NCI-H2196 (cell line): ENCODE data around the gene FER1L5.

ENCODE experiments used
- DNase-seq: peaks from one replicate; lab custom pipeline; 2025; ENCODE audit not compliant: unreplicated experiment; lab: John Stamatoyannopoulos, UW

The FER1L5 gene

DNA sequence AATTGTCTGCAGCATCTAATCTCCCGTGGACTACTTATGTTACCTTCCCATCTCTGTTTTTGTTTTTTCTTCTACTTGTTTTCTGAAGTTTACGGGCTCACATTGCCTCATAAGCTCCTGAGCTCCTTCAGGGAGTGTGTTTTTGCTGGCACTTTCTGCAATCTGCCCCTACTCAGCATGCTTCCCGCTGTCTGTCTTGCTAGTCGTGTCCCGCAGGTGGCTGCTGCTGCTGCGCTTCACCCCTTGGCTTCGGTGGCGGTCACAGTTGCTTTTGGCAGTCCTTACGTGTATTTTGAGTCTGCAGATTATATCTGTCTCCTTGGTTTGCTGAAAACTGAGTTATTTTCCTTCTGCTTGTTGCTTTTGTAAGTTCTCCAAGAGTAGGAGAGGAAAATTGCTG lies 37.3 kb downstream of the FER1L5 start:
- DNase-seq, result no peak

DNA sequence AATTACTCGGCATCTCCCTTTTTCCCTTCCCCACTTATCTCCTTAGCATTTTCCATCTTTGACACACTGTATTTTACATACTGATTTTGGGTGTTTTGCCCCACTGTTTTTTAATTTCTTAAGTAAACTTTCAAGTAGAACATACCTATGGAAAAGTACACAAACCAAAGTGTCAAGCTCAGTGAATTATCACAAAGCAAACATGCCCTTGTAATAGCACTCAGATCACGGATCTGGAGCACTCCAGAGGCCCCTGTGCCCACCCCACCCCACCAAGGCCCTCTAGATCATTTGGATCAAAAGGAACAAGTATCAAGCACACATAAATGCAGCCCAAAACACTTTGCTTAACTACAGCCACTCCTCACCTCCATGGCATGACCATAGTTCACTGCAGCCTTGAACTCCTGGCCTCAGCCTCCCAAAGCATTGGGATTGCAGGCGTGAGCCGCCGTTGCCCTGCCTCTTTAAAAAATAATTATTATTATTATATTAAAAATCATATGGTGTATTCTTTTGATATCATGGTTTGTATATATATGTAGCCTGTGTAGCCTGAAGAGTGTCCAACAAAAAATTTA lies 38.1 kb downstream of the FER1L5 start:
- DNase-seq, result no peak

DNA sequence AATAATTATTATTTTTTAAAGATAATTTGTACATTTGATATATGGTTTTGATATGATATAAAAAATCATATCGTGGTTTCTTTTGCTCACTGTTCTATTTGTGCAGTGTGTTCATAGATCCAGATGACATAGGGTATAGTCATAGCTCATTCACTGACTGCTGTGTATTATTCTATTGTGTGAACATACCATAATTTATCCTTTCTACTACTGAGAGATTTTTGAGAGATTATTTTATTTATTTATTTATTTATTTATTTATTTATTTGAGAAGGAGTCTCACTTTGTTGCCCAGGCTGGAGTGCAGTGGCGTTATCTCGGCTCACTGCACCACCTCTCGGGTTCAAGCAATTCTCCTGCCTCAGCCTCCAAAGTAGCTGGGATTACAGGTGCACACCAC lies 39.0 kb downstream of the FER1L5 start:
- no peak for DNase-seq

DNA sequence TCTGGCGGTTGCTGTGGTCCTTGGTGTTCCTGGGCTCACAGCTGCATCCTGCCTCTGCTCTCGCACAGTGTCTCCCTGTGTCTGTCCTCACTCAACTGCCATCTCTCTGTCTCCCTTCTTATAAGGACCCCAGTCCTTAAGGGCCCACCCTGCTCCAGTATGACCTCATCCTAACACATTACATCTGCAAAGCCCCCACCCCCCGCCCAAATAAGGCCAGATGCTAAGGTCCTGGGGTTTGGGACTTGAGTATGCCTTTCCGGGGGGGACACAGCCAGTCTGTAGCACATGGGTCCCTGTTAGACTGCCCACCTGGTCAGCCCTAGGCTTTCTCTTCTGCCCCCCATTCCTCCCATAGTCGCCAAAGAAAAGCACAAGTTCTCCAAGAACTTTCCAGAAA lies 40.7 kb downstream of the FER1L5 start:
- no peak for DNase-seq

DNA sequence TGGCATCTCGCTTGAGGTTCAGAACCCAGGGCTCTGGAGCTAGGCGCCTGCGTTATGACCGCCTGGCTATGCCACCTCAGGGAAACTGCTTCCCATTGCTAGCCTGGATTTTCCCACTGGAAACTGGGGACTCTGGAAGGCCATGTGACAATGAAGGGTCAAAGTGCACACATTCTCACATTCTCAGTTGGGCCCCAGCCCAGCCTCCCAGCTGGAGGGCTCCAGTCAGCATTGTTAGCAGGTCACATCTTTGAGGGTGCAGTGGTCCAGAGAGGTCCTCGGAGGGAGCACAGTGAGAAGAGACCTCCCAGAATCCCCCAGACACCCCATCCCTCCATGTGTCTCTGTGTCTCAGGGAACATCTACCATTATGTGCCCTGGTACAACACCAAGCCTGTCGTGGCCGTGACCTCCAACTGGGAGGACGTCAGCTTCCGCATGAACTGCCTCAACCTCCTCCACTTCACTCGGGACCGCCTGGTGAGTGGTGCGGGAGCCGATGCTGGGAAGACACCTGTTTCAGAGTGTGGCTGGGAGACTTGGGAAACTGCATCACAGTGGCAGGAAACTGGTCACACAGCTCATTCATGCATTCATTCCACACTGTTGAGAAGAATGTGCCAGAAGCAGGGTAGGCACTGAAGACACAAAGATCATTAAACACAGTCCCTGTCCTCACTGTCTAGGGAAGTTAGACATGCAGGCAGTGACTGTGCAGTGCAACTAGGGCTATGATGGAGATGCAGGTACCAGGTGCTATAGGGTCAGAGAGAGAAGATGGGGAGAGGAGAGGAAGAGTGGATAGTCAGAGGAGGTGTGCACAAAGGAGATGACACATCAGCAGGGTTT lies 41.6 kb downstream of the FER1L5 start:
- no peak for DNase-seq

DNA sequence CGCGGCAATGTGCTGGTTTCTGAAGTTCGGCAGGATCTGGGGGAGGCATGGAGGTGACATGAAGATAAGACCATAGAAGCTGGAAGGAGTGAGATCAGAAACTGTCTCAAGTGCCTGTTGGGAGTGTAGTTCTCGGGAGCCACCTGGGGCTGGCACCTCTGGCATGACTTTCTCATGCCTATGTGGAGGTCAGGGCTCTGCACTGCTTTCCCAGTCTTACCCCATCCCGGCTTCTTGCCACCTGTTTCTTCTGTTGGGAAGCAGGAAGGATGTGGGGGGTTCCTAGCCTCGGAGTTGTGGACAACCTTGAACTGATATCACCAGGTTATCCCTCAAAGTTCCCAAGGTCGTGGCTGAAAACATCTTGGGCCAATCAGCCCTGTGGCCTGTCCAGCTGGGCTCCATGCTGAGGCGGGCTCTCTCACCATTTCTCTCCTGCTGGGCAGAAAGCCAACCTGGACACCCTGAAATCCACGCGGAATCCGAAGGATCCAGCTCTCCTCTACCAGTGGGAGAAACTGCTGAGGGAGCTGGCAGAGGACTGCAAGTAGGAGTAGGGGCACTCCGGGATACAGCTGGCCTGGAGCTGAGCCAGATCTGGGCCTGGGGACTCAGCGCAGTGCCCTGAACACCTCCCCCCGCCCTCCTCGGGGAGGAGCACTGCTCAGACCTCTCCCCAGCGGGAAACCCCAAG lies 42.5 kb downstream of the FER1L5 start:
- no peak for DNase-seq

DNA sequence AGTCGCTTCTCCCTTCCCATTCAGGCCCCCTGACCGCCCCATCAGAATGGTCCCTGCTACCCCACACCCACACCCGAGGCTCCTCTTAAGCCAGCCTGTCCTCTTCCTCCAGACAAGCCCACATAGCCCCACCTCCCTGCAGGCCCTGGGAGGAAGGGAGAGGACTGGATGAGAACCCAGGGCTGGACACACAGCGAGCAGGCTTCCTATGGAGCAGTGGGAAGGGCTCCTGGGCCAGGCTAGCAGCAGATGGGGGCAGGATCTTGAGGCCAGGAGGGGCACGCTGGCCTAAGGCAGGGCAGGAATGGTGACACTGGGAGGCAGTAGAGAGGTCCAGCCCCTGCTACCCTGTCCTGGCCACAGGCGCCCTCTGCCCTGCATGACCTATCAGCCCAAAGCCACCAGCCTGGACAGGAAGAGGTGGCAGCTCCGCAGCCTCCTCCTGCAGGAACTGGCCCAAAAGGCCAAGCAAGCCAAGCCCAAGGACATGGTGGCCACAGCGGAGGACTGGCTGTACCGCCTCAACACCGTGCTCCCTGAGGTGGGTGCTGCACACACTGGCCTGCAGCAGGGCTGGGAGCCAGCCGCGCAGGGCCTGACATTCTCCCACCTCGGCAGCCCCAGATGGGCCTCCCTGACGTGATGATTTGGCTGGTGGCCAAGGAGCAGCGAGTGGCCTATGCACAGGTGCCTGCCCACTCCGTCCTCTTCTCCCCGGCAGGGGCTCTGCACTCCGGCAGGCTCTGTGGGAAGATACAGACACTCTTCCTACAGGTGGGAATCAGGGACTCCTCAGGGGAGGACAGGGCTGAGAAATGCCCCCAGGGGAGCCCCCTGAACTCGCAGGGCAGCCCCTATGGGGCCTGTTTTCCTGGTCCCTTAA lies 43.3 kb downstream of the FER1L5 start:
- DNase-seq, result no peak

DNA sequence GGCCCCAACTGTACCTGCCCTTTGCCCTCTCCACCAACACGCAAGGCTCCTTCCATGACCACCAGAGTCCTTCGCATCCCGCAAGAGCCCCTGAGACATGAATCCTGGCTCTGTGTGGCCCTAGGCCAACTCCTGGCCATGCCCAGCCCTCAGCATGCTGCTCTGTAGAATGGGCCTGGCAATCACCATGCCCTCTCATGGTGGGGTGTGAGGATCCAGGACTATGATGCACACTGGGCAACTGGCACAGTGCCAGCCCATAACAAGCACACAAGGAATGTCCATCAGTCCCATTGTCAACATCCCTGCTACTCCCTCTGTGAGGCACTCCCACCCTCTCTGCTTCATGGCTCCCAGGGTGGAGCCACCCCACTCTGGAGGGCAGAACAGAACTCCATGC lies 44.7 kb downstream of the FER1L5 start:
- DNase-seq, result no peak

DNA sequence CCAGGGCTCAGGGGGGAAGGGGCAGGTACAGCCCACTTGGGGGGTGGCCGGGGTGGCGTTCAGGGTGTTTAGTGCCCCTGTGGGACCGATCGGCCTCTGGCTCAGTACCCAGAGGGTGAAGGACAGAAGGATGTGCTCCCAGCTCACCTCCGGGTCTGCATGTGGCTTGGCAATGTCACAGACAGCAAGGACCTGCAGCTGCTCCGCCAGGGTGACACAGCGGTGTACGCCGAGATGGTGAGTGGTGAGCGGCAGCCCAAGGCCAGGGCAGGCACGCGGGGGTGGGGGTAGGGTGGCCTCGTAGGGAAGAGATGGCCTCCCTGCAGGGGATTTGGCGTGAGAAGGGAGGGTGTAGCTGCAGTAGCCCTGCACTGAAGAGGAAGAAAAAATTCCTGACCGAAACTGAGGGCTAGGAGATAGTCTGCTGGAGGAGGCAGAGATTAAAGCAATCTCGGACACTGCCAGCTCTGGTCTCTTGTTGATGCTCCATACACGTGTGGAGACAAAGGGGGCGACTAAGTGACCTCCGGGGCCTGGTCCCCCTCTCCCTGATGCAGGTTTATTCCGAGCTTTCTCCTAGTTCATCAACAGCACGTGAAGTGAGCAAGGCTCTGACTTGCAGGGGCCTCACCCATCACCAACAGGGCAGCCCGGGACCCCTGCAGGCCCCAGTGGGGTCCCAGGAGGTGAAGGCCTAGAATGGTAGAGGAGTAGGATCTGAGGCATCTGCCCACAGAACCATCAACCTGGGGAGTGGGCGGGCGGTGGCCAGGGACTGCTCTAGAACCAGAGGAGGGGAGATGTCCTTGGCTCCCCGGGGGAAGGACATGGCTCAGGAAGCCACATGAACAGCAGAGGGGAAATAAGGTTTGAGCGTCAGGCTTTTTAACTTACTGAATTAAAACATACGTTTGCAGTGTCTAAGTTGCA lies 45.4 kb downstream of the FER1L5 start:
- DNase-seq, result no peak

DNA sequence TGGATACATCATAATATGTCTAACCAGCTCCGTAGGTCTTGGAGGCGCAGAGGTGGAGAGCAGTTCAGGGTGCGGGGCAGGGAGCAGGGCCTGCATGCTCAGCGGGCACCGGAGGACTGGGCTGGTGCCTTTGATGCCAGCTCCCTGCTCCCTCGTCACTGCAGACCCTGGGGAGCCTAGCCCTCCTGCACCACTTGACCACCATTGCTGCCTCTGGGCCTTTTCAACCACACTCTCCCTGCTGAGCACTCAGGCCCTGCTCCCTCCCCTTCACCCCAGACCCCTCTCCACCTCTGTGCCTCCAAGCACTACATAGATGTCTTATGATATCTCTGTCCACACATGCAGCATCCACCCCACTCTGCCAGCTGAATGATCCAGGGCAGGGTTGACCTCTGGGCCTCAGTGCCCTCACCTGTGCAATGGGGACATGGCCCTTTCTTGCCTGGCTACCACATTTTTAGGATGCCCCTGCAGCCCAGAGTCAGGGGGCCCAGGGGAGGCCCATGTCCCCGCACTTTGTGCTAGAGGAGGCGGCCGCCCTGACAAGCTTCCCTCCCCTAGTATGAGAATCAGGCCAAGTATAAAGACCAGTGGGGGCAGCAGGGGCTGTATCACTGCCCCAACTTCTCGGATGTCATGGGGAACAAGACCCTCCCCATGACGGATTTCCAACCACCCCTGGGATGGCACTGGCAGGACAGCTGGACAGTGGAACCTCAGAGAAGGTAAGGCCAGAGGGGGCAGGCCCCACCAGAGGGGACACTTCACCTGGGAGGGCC lies 46.3 kb downstream of the FER1L5 start:
- DNase-seq, result no peak

DNA sequence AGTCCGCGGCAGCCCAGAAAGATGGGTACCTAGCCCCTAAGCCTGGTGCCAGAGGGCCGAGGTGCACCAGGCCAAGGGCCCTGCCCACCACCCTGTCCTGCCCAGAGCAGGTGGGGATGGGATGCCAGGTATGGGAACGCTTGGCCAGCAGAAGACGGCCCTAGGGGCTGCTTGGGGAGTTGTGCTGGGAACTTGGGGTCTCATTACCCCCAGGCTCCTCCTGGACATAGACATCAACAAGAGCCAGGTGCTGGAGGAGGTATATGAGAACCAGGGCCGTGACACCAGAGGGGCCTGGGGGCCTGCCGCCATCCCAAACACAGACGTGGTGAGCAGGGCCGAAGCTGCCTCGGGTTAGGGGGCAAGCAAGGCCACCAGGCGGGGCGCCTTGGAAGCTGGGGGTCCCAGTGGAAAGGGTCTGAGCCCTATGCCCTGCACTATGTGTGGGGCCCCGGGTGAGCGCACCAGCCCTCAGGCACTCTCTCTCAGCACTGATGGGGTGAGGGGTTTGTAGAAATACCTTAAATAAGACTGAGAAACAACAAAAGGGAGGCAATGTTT lies 46.9 kb downstream of the FER1L5 start:
- no peak for DNase-seq

DNA sequence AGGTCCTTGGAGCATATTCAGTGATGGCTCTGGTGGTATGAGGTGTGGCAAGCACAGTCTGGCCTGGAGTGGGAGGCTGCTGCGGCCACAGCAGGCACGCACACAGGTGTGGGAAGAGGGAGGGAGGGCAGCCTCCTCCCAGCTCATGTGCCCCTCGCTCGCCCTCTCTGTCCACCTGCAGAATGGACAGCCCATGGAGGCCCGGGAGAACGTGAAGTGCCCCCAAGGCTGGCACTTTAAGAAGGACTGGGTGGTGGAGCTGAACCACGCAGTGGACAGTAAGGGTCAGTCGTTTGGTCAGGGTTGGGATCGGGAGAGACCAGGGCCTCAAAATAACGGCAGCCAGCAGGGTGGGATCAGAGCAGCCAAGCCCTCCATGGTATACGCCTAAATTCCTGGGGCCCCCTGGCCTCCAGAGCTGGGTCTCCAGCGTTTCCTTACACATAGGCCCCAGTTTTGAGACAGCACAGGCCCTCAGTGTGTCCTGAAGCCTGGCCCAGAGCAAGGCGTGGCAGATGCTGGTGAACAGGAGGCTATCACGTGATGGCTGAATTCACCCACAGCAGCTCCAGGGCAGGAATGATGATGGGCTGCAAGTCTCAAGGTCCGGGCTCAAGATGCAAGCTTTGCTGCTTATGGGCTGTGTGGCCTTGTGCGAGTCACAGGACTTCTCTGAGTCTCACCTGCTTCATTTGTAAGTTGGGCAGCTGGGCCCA lies 47.9 kb downstream of the FER1L5 start:
- DNase-seq, result no peak

DNA sequence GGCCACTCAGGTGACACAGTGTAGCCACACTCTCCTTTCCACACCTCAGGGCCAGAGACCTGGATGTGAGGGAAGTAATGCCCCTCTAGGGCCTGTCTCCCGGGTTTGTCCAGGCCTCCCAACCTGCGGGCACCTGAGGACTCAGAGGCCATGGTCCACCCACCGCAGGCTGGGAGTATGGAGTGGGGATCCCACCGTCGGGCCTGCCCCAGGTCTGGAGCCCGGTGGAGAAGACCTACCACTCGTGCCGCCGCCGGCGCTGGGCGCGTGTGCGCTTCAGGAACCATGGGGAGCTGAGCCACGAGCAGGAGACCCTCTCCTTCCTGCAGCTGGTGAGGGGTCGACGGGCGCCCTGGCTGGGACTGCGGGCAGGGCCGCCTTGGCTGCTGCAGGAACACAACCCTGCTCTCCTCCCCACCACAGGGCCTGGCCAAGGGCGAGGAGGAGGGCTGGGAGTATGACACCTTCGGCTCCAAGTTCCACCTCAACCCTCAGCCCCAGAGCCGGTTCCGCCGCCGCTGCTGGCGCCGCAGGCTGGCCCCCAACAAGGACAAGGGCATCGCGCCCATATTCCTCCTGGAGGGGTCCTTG lies 48.6 kb downstream of the FER1L5 start:
- DNase-seq, result no peak

DNA sequence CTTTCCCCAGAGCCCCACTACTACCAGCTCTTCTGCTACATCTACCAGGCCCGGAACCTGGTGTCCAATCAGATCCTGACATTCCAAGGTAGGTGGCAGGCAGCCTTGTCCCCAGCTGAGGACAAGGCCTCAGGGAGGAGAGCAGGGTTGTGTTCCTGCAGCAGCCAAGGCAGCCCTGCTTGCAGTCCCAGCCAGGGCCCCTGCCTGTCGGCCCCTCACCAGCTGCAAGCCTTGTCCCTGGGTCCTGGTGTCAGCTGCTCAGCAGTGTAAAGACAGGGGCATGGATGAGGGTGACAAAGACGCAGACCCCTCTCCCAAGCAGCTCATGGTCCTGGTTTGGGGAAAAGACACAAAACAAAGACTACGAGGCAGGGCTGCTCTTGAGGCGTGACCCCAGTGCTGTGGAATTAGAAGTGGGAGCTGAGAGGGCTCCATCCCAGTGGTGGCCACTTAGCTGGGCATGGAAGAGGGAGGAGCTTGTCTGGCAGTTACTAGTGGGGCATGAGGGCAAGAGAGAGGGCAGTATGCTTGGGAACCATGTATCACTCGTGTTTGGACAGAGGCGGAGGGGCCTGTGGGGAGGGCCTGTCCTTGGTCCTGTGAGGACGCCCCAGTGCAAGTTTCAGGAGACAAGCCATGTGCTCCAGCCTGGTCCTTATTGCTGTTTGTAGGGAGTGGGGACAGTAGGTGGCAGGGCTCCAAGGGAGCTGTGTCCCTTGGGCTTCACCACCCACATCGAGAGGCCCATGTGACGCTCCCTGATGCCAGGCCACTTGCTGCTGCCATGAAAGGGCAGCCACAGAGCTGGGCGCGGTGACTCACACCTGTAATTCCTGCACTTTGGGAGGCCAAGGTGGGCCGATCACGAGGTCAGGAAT lies 49.8 kb downstream of the FER1L5 start:
- no peak for DNase-seq

DNA sequence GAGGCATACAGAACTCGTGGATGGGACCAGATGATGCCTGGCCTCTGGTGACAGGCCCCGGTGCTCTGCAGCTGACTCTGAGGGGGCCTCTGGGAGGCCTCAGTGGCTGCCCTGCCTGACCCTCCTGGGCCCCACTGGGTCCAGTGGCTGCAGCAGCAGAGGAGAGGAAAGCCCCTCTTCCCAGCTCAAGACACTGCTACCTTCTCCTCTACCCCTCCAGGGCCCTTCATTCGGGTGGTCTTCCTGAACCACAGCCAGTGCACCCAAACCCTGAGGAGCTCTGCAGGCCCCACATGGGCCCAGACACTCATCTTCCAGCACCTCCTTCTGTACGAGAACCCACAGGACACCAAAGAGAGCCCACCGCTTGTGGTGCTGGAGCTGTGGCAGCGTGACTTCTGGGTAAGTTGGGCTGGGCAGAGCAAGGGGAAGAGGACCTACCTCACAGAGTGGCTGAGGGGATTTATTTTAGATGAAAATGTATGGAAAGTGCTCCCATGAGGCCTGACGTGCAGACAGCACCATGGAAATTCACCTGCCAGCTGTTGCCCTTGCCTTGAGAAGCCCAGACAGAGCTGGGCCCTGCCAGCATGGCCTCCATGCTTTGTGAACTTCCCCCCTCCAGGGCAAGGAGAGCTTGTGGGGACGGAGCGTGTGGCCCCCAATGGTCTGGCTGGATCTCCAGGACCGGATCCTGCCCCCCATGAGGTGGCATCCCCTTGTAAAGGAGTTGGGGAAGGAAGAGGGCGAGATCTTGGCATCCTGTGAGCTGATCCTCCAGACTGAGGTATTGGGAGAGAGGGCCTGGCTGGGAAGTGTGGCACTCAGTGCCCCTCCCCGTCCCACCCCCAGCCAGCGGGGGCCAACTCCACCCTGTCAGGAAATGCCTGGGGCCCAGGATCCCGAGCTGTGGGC lies 51.0 kb downstream of the FER1L5 start:
- DNase-seq, result no peak

DNA sequence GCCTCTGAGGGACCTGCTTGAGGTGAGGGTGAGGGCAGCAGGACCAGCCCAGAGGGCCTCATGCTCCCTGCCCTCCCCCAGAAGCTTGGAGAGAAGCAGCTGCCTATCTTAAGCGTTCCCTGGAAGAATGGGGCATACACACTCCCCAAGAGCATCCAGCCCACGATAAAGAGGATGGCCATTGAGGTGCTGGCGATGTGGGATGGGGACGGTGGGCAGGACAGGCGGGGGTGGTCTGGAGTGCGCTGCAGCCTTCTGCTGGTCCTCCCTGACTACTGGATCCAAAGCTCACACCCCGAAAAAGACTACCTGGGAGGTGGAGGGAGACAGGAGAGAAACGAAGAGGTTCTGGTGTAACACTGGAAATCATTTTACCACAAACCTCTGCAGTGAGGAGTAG lies 51.7 kb downstream of the FER1L5 start:
- no peak for DNase-seq
